Breast epithelium (tissue), 3 donors: ENCODE measurements around the gene SLC2A11.

Source experiments
- POLR2A ChIP-seq: fragments of 450-650 bp; IDR thresholded peaks from one replicate; pipeline ENCODE4 v1.6.1; 2016; ENCODE audit warnings: antibody characterized with exemption, mild to moderate bottlenecking, moderate library complexity
- TF ChIP-seq, protein P1 (sequence below), 3 donors: fragments of 450-650 bp; IDR thresholded peaks; one replicate each; pipeline ENCODE4 v1.5.1; 2016 to 2017; ENCODE audit warnings: antibody characterized with exemption in 3 of 3, mild to moderate bottlenecking in 3 of 3, moderate library complexity in 3 of 3

- TF ChIP-seq, protein P1, sequence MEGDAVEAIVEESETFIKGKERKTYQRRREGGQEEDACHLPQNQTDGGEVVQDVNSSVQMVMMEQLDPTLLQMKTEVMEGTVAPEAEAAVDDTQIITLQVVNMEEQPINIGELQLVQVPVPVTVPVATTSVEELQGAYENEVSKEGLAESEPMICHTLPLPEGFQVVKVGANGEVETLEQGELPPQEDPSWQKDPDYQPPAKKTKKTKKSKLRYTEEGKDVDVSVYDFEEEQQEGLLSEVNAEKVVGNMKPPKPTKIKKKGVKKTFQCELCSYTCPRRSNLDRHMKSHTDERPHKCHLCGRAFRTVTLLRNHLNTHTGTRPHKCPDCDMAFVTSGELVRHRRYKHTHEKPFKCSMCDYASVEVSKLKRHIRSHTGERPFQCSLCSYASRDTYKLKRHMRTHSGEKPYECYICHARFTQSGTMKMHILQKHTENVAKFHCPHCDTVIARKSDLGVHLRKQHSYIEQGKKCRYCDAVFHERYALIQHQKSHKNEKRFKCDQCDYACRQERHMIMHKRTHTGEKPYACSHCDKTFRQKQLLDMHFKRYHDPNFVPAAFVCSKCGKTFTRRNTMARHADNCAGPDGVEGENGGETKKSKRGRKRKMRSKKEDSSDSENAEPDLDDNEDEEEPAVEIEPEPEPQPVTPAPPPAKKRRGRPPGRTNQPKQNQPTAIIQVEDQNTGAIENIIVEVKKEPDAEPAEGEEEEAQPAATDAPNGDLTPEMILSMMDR (IDR thresholded peaks at IDR 0.05): peak; percentile 35 to 44 (median 37)
- no peak for TF ChIP-seq POLR2A
Measured at GRCh38 chr22:23894710-23895598, 37.3 kb downstream of the SLC2A11 start.
